ENCODE results near the gene NETO1.

Gene NETO1, protein sequence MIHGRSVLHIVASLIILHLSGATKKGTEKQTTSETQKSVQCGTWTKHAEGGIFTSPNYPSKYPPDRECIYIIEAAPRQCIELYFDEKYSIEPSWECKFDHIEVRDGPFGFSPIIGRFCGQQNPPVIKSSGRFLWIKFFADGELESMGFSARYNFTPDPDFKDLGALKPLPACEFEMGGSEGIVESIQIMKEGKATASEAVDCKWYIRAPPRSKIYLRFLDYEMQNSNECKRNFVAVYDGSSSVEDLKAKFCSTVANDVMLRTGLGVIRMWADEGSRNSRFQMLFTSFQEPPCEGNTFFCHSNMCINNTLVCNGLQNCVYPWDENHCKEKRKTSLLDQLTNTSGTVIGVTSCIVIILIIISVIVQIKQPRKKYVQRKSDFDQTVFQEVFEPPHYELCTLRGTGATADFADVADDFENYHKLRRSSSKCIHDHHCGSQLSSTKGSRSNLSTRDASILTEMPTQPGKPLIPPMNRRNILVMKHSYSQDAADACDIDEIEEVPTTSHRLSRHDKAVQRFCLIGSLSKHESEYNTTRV

GRCh38 chr18:72867746-72868584 lies at the start of gene NETO1:
Gene NETO1, minus strand, starts transcription at chr18:72867987. Its CDS starts 696 bp downstream, at chr18:72867291.
- DNase-seq = peak; percentile 15

DNA sequence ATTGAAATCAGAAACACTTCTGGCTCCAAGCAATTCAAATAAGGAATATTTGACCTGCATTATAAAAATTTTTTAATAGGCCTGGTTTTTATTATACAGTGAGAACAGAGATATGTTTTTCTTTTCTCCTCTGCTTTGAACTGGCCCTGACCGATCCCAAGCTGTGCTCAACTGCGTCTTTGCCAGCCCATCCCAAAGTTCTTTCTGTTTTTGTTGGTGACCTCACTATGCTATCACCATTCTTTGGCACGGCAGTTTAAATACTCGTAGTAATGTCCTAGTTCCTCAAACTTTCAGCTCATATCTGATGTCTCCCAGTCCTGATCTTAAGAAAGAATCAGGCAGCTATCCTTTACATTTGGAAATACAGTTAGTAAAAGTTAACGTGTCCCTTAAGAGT lies 42.3 kb upstream of the NETO1 start:
- no peak for DNase-seq

GRCh38 chr18:72908181-72908580 lies 40.4 kb upstream of the NETO1 start:
- DNase-seq = no peak

- DNase-seq = no peak
These were observed 35.2 kb upstream of the NETO1 start for GRCh38 chr18:72903033-72903432.

DNA sequence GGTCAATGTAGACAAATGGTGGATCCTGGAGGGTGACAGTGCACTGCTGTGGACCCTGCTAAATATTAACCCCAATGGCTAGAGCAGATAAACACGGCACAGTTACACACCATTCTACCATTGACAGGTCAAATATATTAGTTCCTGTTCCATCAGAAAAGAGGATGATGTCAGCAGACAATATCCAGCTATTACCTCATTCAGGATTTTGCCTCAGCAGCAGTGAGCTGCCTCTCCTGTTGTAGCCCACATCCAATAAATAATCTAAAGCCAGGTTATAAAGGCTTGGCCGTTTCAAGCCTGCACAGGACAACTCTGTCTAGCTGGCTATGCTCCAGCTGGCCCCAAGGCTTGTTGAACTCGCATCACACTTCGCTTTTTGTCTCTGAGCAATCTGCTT lies 31.6 kb upstream of the NETO1 start:
- DNase-seq = no peak

DNA sequence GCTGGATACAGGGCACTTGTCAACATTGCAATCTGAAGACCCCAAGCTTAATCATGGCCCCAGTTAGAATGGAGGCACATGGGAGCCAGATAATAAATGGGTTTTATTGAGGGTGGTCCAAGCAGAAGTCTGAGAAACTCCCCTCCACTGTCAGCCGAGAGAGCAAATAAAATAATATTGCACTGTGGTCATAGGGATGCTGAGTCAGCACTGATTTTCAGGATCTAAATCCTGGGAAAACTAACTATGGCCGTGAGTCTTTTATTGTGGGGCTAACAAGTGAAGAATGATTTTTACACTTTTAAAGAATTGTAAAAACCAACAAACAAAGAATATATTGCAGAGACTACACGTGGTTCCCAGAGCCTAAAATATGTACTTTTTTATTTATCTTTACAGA lies 31.1 kb upstream of the NETO1 start:
- no peak for DNase-seq

GRCh38 chr18:72895548-72895947 lies 27.8 kb upstream of the NETO1 start:
- no peak for DNase-seq

DNA sequence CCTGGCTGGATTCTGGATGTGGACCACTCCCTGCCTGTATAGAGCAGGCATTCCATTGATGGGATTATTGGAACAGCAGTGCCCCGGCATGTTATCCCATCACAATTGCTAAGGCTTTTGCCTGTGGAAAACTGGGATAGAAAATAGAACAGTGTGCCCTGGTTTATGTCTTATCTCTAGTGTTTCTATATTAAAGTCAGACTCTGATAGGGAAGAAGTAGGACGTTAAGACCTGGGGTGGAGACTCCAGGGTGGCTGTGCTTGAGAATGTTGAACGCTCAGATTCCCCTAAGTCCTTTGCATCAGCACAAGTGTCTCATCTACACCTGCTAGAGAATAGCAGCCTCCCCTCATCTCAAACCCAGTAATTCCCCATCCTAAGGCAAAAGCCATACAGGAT lies 10.8 kb upstream of the NETO1 start:
- no peak for DNase-seq

DNA sequence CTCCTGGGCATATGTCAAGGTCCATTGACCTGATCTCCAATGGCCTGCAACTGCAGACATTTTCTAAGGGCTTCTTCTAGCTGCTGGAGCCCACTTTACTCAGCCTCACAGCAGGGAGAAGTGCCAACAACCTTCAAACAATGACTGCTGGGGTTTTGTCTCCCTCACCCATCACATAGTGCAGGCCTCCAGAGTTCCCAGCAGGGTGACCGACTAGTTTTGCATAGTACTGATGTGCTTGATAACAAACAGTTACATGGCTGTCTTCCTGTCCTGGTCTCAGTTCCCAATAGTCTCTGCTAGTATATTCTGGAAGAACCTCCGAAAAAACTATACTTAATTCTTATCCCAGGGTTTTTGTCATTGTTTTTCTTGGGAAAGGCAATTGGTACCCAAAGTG lies 10.4 kb upstream of the NETO1 start:
- DNase-seq = no peak

- DNase-seq = no peak
These were observed 3.3 kb upstream of the NETO1 start for GRCh38 chr18:72871091-72871490.

DNA sequence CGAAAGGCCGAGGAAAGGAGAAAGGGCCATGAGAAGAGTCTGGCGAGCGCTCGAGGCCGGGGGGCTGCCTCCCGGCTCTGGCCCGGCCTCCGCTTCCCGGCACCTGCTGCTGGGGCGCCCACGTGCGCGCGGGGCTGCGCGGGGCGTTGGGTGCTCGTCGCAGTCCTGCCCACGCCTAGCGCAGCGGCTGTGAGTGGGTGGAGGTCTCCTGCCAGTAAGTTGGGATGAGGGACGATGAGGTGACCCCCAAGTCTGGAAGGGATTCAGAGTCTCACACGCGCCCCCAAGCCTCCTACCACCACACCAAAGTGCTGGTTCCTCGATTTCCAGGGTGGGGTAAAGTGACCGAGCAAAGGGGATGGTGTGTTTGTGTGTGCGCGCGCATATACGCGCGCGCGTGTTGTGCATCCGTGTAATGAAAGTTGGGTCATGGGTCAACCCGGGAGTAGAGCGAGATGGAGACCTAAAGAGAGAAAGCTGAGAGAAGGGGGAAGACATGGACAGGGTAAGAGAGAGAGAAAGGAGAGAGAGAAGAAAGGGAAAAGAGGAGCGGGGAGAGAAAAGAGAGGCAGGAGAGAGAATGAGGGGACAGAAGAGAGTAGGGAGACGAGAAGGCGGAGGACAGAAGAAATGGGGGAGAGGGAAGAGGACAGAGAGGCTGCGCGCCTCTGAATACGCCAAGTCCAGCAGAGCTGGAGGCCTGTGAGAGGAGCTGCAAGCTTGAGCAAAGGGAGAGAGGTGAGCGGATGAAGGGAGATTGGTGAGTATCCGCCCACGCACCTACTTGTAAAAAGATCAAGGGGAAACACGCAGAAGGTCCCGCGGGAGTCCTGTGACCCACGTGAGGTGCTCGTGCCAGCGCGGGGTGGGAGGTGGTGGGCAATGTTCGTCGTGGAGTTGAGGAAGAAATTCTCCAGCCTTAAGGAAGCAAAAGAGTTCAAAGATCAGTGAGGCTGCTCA lies 1.7 kb upstream of the NETO1 start:
- DNase-seq = peak; percentile 15

DNA sequence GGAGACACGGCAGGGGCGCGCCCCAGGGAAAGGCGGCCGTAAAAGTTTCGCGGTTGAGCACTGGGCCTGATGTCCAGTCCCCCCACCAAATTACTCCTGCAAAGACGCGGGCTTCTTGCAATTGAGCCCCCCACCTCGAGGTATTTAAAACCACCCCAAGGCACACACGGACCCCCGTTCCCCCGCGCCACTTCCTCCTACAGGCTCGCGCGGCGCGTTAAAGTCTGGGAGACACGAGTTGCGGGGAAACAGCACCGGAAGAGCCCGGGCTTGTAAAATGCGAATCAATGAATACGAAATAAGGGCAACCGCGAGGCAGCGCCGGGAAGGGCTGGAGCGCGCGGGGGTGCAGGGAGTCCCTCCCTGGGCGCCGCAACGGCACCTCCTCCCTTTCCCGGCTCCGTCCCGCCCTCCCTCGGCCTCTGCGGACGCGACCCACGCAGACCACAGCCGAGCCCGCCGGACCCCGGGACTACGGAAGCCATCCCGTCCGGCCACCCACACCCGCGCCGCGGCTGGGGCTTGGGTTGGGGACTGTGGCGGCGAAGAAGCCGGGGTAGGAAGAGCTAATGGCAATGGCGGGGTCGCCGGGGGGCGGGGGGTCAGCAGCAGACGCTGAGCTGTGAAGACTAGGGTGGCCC lies 918 bp upstream of the NETO1 start:
- no peak for DNase-seq

GRCh38 chr18:72866901-72867745 lies 664 bp downstream of the NETO1 start:
- peak; percentile 16 for DNase-seq

GRCh38 chr18:72866442-72866900 lies 1.3 kb downstream of the NETO1 start:
- no peak for DNase-seq

GRCh38 chr18:72863754-72864153 lies 4.0 kb downstream of the NETO1 start:
- no peak for DNase-seq

DNA sequence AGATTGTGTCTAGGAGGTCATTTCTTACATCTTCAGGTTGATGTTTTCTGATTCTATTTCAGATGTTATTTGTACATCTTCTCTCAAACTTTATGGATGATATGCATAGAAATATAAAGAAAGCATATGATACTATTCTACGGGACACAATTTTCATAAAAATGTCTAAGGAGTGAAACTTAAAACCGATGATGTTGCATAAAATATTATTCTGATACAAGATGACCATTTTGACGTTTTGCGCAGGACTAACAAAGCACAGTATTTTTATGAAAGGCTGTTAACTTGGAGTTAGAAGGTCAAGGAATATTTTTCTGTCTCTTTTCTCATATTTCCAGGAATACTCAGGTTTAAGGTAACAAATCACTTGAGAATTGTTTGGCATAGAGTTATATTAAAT lies 8.7 kb downstream of the NETO1 start:
- DNase-seq = no peak

GRCh38 chr18:72849671-72850070 lies 18.1 kb downstream of the NETO1 start:
- DNase-seq = no peak

- no peak for DNase-seq
These were observed 19.1 kb downstream of the NETO1 start for GRCh38 chr18:72848503-72849237.

- DNase-seq = no peak
These were observed 20.0 kb downstream of the NETO1 start for GRCh38 chr18:72847771-72848170.
